Stimulated activated CD4-positive, alpha-beta T cell treated with anti-CD3 and anti-CD28 coated beads, TNF-alpha, amount 100 ng/mL, for 48 hours (primary cell): ENCODE measurements around the gene ZNF532.

Experiments used
- DNase-seq, 3 donors: peaks; one replicate each; pipeline ENCODE4 v3.0.0-alpha.2; 2020; ENCODE audit warnings: low read depth in 3 of 3

Gene ZNF532

GRCh38 chr18:58979615-58980014 is 114.9 kb downstream of the ZNF532 start:
- DNase-seq, result no peak

- no peak for DNase-seq
Observed at GRCh38 chr18:58980991-58981390, 116.3 kb downstream of the ZNF532 start.

- DNase-seq, result no peak
Observed at GRCh38 chr18:58983260-58984155, 118.8 kb downstream of the ZNF532 start.

- DNase-seq, result no peak
Observed at GRCh38 chr18:58988600-58988999, 123.9 kb downstream of the ZNF532 start.

- DNase-seq, result no peak
Observed at GRCh38 chr18:58989184-58989759, 124.6 kb downstream of the ZNF532 start.

GRCh38 chr18:58990720-58991119 is 126.0 kb downstream of the ZNF532 start:
- no peak for DNase-seq

- DNase-seq, result no peak
Observed at GRCh38 chr18:58991167-58991798, 126.6 kb downstream of the ZNF532 start.

- DNase-seq, result no peak
Observed at GRCh38 chr18:58992301-58993231, 127.9 kb downstream of the ZNF532 start.

GRCh38 chr18:58993260-58993659 is 128.6 kb downstream of the ZNF532 start:
- no peak for DNase-seq

GRCh38 chr18:58995663-58996062 is 131.0 kb downstream of the ZNF532 start:
- DNase-seq, result no peak

GRCh38 chr18:58996131-58996641 is 131.5 kb downstream of the ZNF532 start:
- no peak for DNase-seq

GRCh38 chr18:58996696-58997095 is 132.0 kb downstream of the ZNF532 start:
- no peak for DNase-seq

- DNase-seq, result no peak
Observed at GRCh38 chr18:58997811-58998337, 133.2 kb downstream of the ZNF532 start.

GRCh38 chr18:58998401-58999203 is 133.9 kb downstream of the ZNF532 start:
- DNase-seq, result no peak

- DNase-seq, result no peak
Observed at GRCh38 chr18:59001166-59001565, 136.5 kb downstream of the ZNF532 start.

GRCh38 chr18:59001721-59002120 is 137.0 kb downstream of the ZNF532 start:
- no peak for DNase-seq

- no peak for DNase-seq
Observed at GRCh38 chr18:59002974-59003594, 138.4 kb downstream of the ZNF532 start.

- DNase-seq, result no peak
Observed at GRCh38 chr18:59005262-59005661, 140.6 kb downstream of the ZNF532 start.

- no peak for DNase-seq
Observed at GRCh38 chr18:59006461-59007067, 141.9 kb downstream of the ZNF532 start.
